ENCODE results near the gene MTHFD1L. TPM values are rescaled to one million over a fixed set of nuclear protein-coding genes. Genes with fewer than 3 reads are reported as not detected.

The MTHFD1L gene
- total RNA-seq, 1 donor from 2014 or later: 28.1 TPM

DNA sequence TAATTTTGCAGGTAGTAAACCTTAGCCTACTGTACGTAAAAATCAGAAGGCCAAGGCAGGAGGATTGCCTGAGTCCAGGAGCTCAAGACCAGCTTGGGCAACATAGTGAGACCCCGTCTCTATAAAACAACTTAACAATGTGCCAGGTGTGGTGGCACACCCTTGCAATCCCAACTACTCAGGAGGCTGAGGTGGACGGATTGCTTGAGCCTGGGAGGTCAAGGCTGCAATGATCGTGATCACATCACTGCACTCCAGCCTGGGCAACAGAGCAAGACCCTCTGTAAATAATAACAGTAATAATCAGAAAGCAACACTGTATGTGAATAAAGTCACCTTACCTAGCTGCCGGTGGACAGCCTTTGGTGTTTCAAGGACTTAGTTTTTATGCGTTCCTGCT lies 48.9 kb downstream of the MTHFD1L start:
- peaks cover 19% of the 10 kb centered on the region for H3K36me3 Mint-ChIP-seq
- H3K4me3 Mint-ChIP-seq: no peak overlapping the region
- H3K9me3 Mint-ChIP-seq: peaks cover 5% of the 10 kb centered on the region
- no peak for DNase-seq (ENCODE audit: extremely low spot score, unreplicated experiment)
- H3K27me3 Mint-ChIP-seq: no peaks in the 10 kb centered on the region
- no peak overlapping the region for H3K27ac Mint-ChIP-seq
- TF ChIP-seq, protein P1, sequence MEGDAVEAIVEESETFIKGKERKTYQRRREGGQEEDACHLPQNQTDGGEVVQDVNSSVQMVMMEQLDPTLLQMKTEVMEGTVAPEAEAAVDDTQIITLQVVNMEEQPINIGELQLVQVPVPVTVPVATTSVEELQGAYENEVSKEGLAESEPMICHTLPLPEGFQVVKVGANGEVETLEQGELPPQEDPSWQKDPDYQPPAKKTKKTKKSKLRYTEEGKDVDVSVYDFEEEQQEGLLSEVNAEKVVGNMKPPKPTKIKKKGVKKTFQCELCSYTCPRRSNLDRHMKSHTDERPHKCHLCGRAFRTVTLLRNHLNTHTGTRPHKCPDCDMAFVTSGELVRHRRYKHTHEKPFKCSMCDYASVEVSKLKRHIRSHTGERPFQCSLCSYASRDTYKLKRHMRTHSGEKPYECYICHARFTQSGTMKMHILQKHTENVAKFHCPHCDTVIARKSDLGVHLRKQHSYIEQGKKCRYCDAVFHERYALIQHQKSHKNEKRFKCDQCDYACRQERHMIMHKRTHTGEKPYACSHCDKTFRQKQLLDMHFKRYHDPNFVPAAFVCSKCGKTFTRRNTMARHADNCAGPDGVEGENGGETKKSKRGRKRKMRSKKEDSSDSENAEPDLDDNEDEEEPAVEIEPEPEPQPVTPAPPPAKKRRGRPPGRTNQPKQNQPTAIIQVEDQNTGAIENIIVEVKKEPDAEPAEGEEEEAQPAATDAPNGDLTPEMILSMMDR (conservative IDR thresholded peaks at IDR 0.05): no peak
- peaks cover 5% of the 10 kb centered on the region for H3K4me1 Mint-ChIP-seq (ENCODE audit: unreplicated experiment)

DNA sequence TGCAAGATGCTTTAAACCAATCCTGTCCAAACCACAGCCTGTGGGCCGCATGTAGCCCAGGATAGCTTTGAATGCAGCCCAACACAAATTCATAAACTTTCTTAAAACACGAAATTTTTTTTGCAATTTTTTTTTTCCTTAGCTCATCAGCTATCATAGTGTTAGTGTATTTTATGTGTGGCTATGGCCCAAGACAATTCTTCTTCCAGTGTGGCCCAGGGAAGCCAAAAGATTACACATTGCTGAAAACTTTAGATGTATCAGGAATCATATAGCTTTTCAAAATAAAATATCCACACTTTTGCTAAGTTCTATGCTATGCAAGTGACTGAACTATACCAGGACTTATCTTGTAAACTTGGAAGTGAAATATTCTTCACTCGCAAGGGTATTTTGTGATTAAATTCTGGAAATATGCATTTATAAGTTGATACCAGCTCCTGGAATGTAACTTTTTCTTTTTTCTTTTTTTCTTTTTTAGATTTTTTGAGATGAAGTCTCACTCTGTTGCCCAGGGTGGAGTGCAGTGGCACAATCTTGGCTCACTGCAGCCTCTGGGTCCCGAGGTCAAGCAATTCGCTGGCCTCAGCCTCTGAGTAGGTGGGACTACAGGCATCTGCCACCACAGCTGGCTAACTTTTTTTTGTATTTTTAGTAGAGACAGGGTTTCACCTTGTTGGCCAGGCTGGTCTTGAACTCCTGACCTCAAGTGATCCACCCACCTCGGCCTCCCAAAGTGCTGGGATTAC lies 49.8 kb downstream of the MTHFD1L start:
- H3K27ac Mint-ChIP-seq: no peak overlapping the region
- H3K9me3 Mint-ChIP-seq: peaks cover 5% of the 10 kb centered on the region
- H3K36me3 Mint-ChIP-seq: peaks cover 22% of the 10 kb centered on the region

DNA sequence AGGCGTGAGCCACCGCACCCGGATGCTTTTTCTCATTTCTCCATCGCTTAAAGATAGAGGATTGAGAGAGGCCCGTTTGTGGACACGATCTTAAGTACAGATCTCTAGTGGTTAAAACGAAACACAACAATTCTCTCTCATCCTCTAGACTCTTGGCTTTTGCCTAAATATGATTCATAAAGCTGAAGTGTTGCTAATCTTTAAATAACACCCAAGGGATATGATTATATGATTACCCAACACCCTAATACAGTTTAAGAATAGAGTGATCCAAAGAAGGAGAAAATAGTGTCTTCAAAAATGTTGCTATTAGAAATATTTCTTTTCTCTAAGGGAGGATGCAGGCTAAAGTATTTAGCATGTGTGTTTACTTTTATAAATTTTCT lies 50.4 kb downstream of the MTHFD1L start:
- Mint-ChIP-seq H3K4me3 (no peak overlapping the region), H3K27me3 (no peaks in the 10 kb centered on the region), H3K36me3 (peaks cover 22% of the 10 kb centered on the region), H3K9me3 (peaks cover 5% of the 10 kb centered on the region), H3K4me1 (ENCODE audit: unreplicated experiment) (peaks cover 5% of the 10 kb centered on the region), H3K27ac (no peak overlapping the region)
- no peak for DNase-seq (ENCODE audit: extremely low spot score, unreplicated experiment)
- TF ChIP-seq, protein P1 (conservative IDR thresholded peaks at IDR 0.05): no peak

More for the DNA sequence above, 49.8 kb downstream of the MTHFD1L start:
- H3K4me1 Mint-ChIP-seq (ENCODE audit: unreplicated experiment): peaks cover 5% of the 10 kb centered on the region
- no peak overlapping the region for H3K4me3 Mint-ChIP-seq
- TF ChIP-seq, protein P1 (conservative IDR thresholded peaks at IDR 0.05): no peak
- no peaks in the 10 kb centered on the region for H3K27me3 Mint-ChIP-seq
- no peak for DNase-seq (ENCODE audit: extremely low spot score, unreplicated experiment)

GRCh38 chr6:150919938-150920337 lies 54.4 kb downstream of the MTHFD1L start:
- H3K4me1 Mint-ChIP-seq (ENCODE audit: unreplicated experiment): no peaks in the 10 kb centered on the region
- no peak overlapping the region for H3K4me3 Mint-ChIP-seq
- no peak overlapping the region for H3K27ac Mint-ChIP-seq
- TF ChIP-seq, protein P1 (conservative IDR thresholded peaks at IDR 0.05): no peak
- no peak for DNase-seq (ENCODE audit: extremely low spot score, unreplicated experiment)
- H3K36me3 Mint-ChIP-seq: peaks cover 12% of the 10 kb centered on the region
- H3K27me3 Mint-ChIP-seq: no peaks in the 10 kb centered on the region
- H3K9me3 Mint-ChIP-seq: no peaks in the 10 kb centered on the region

- H3K4me1 Mint-ChIP-seq (ENCODE audit: unreplicated experiment): peaks cover 4% of the 10 kb centered on the region
- H3K36me3 Mint-ChIP-seq: peaks cover 17% of the 10 kb centered on the region
- H3K9me3 Mint-ChIP-seq: no peaks in the 10 kb centered on the region
- H3K27ac Mint-ChIP-seq: no peak overlapping the region
- H3K4me3 Mint-ChIP-seq: no peak overlapping the region
- TF ChIP-seq, protein P1 (conservative IDR thresholded peaks at IDR 0.05): no peak
- no peaks in the 10 kb centered on the region for H3K27me3 Mint-ChIP-seq
- no peak for DNase-seq (ENCODE audit: extremely low spot score, unreplicated experiment)
These were observed 56.6 kb downstream of the MTHFD1L start for GRCh38 chr6:150922137-150922536.

Data from type B pancreatic cell (in vitro differentiated cells).